GM23338 (cell line): ENCODE data around the gene RSU1. TPM values are rescaled to one million over a fixed set of nuclear protein-coding genes. Genes with fewer than 3 reads are reported as not detected.

Experiments
- ATAC-seq: fragments of 200-7000 bp; cut with Tn5 transposase; 3 replicates; pipeline ENCODE4 v1.9.1; 2020
- DNase-seq: peaks from one replicate; pipeline ENCODE4 v3.0.0-alpha.2; 2015; ENCODE audit warnings: low spot score
- H2AFZ ChIP-seq: fragments of 200-600 bp; sonication (generic); 2 replicates; pipeline ENCODE4 v1.8.0; 2016; ENCODE audit warnings: antibody characterized with exemption, mild to moderate bottlenecking, moderate library complexity
- H3F3A ChIP-seq: fragments of 200-600 bp; sonication (generic); replicated peaks from 2 replicates; pipeline ENCODE4 v1.8.0; 2017; ENCODE audit warnings: antibody characterized with exemption, mixed run types, low read depth
- H3K27ac ChIP-seq: fragments of 200-600 bp; sonication (generic); 2 replicates; pipeline ENCODE4 v1.6.1; 2016; ENCODE audit warnings: low read depth
- H3K27me3 ChIP-seq: fragments of 200-600 bp; sonication (generic); 2 replicates; pipeline ENCODE4 v1.8.0; 2016; ENCODE audit warnings: mild to moderate bottlenecking, mixed run types, moderate library complexity; ENCODE audit not compliant: insufficient read depth
- H3K36me3 ChIP-seq: fragments of 200-600 bp; sonication (generic); 2 replicates; pipeline ENCODE4 v1.8.0; 2016; ENCODE audit warnings: mild to moderate bottlenecking; ENCODE audit not compliant: insufficient read depth
- H3K4me1 ChIP-seq: fragments of 200-600 bp; sonication (generic); 2 replicates; pipeline ENCODE4 v1.8.0; 2016; ENCODE audit warnings: mild to moderate bottlenecking, moderate library complexity; ENCODE audit not compliant: insufficient read depth
- H3K4me2 ChIP-seq: fragments of 200-600 bp; sonication (generic); 2 replicates; pipeline ENCODE4 v1.7.1; 2017; ENCODE audit warnings: mixed run types
- H3K4me3 ChIP-seq: fragments of 200-600 bp; sonication (generic); 2 replicates; pipeline ENCODE4 v1.6.1; 2016; ENCODE audit warnings: mixed run types
- H3K79me2 ChIP-seq: fragments of 200-600 bp; sonication (generic); replicated peaks from 2 replicates; pipeline ENCODE4 v1.8.0; 2017; ENCODE audit warnings: mild to moderate bottlenecking; ENCODE audit not compliant: insufficient read depth
- H3K9me2 ChIP-seq: fragments of 200-600 bp; sonication (generic); 2 replicates; pipeline ENCODE4 v1.8.0; 2017; ENCODE audit not compliant: insufficient read depth
- H4K20me1 ChIP-seq: fragments of 200-600 bp; sonication (generic); replicated peaks from 2 replicates; pipeline ENCODE4 v1.8.0; 2017; ENCODE audit warnings: mild to moderate bottlenecking; ENCODE audit not compliant: insufficient read depth
- H3K27ac Mint-ChIP-seq: 2 replicates; pipeline ENCODE4 v1.8.0; 2020; ENCODE audit warnings: inconsistent platforms, mild to moderate bottlenecking, moderate library complexity, mixed read lengths
- H3K27me3 Mint-ChIP-seq: 3 replicates; pipeline ENCODE4 v1.8.0; 2022; ENCODE audit warnings: low read depth, mild to moderate bottlenecking, moderate library complexity, mixed read lengths, inconsistent platforms; ENCODE audit not compliant: insufficient read depth, poor library complexity
- H3K36me3 Mint-ChIP-seq: 3 replicates; pipeline ENCODE4 v1.8.0; 2021; ENCODE audit warnings: low read depth, mild to moderate bottlenecking, inconsistent platforms, moderate library complexity, mixed read lengths
- H3K4me1 Mint-ChIP-seq: 3 replicates; pipeline ENCODE4 v1.8.0; 2020; ENCODE audit warnings: mild to moderate bottlenecking, inconsistent platforms, mixed read lengths
- H3K4me3 Mint-ChIP-seq: 3 replicates; pipeline ENCODE4 v1.8.0; 2021; ENCODE audit warnings: moderate library complexity, mild to moderate bottlenecking, inconsistent platforms, mixed read lengths
- H3K9me3 Mint-ChIP-seq: 3 replicates; pipeline ENCODE4 v1.8.0; 2020; ENCODE audit warnings: moderate library complexity, mild to moderate bottlenecking, inconsistent platforms, mixed read lengths
- CREB1 ChIP-seq: fragments of 250-450 bp; sonication (Bioruptor Pico); IDR thresholded peaks from 2 replicates; pipeline ENCODE4 v1.5.0; 2020; ENCODE audit warnings: low read depth, mild to moderate bottlenecking, moderate library complexity
- CTCF ChIP-seq, 2 experiments: fragments of 200-600 bp in 1 of 2; sonication (generic) in 1 of 2; conservative IDR thresholded peaks; 2 replicates each; pipeline versions ENCODE4 v1.5.1 to v1.6.1; 2016 to 2017; ENCODE audit warnings: antibody characterized with exemption in 2 of 2, low read depth in 2 of 2, mild to moderate bottlenecking in 2 of 2, moderate library complexity in 1 of 2
- ETS1 ChIP-seq: IDR thresholded peaks from 2 replicates; pipeline ENCODE4 v1.6.1; 2016; ENCODE audit warnings: antibody characterized with exemption
- EZH2 ChIP-seq: fragments of 200-600 bp; sonication (generic); IDR thresholded peaks from one replicate; pipeline ENCODE4 v1.8.0; 2017; ENCODE audit warnings: antibody characterized with exemption, mild to moderate bottlenecking, low read depth; ENCODE audit not compliant: unreplicated experiment
- EZH2phosphoT487 ChIP-seq: fragments of 200-600 bp; sonication (generic); IDR thresholded peaks from one replicate; pipeline ENCODE4 v1.8.1; 2018; ENCODE audit warnings: antibody characterized with exemption; ENCODE audit not compliant: unreplicated experiment
- NANOG ChIP-seq: IDR thresholded peaks from 2 replicates; pipeline ENCODE4 v1.6.1; 2016; ENCODE audit warnings: antibody characterized with exemption, borderline replicate concordance
- POLR2AphosphoS5 ChIP-seq: IDR thresholded peaks from 2 replicates; pipeline ENCODE4 v1.6.1; 2016; ENCODE audit warnings: antibody characterized with exemption, low read depth
- REST ChIP-seq: IDR thresholded peaks from one replicate; pipeline ENCODE4 v1.6.1; 2018; ENCODE audit warnings: antibody characterized with exemption; ENCODE audit not compliant: unreplicated experiment
- STAT1 ChIP-seq: IDR thresholded peaks from one replicate; pipeline ENCODE4 v1.6.1; 2016; ENCODE audit warnings: antibody characterized with exemption; ENCODE audit not compliant: unreplicated experiment
- ZNF114 ChIP-seq: fragments of 250-450 bp; sonication (Bioruptor Pico); IDR thresholded peaks from 2 replicates; pipeline ENCODE4 v1.5.0; 2020; ENCODE audit warnings: mild to moderate bottlenecking, moderate library complexity
- ZNF331 ChIP-seq: fragments of 250-450 bp; sonication (Bioruptor Pico); IDR thresholded peaks from 2 replicates; pipeline ENCODE4 v1.5.0; 2020; ENCODE audit warnings: low read depth, mild to moderate bottlenecking, moderate library complexity
- ZNF462 ChIP-seq: fragments of 250-450 bp; sonication (Bioruptor Pico); IDR thresholded peaks from 2 replicates; pipeline ENCODE4 v1.5.0; 2020; ENCODE audit warnings: mild to moderate bottlenecking, moderate library complexity
- polyA plus RNA-seq: library from polyadenylated mRNA; unstranded; fragments of >200 nt; fragmentation: Nextera tagmentation; extraction: Ambion mirVana; gene quantifications from 2 replicates; pipeline ENCODE4 v1.2.1, GENCODE V29; 2016
- total RNA-seq: library from RNA; depleted of rRNA; stranded (reverse); fragments of >200 nt; shearing (Covaris generic); gene quantifications from 2 replicates; pipeline ENCODE4 v1.2.3, GENCODE V29; 2014

RSU1 gene
- total and polyA plus RNA-seq, 2 experiments from 2014 or later: 62.7 to 96.2 TPM

- no peak for TF ChIP-seq ETS1
Observed at GRCh38 chr10:16794005-16794404, 23.2 kb downstream of the RSU1 start (continued).

- Mint-ChIP-seq H3K27me3 (no peaks in the 10 kb centered on the region), H3K4me1 (no peaks in the 10 kb centered on the region; the same call in 2 of the 3 replicates), H3K9me3 (peaks cover 3% of the 10 kb centered on the region; the same call in 2 of the 3 replicates), H3K4me3 (no peak overlapping the region), H3K27ac (no peak overlapping the region), H3K36me3 (peaks cover 14% of the 10 kb centered on the region)
- Histone ChIP-seq H3K9me2 (no peaks in the 10 kb centered on the region), H3K4me1 (no peaks in the 10 kb centered on the region; the same call in 1 of the 2 replicates), H3K4me3 (no peak overlapping the region), H3K27ac (no peak overlapping the region), H3K4me2 (no peak overlapping the region), H3K79me2 (peaks cover 61% of the 10 kb centered on the region), H3K27me3 (no peaks in the 10 kb centered on the region), H4K20me1 (0 out of 2 replicates have a peak, but pooled peaks cover 9% of the 10 kb centered on the region), H3K36me3 (peaks cover 4% of the 10 kb centered on the region; the same call in 1 of the 2 replicates), H3F3A (no peaks in the 10 kb centered on the region), H2AFZ (no peak overlapping the region)
- ATAC-seq: no peak
- DNase-seq: no peak
- TF ChIP-seq EZH2phosphoT487 (no peak), POLR2AphosphoS5 (no peak), ETS1 (no peak), ZNF114 (CRISPR knock-in tag) (no peak), CTCF (conservative IDR thresholded peaks at IDR 0.05; ENCODE audit: low read depth in 2 of 2) (no peak), NANOG (no peak), REST (no peak), STAT1 (no peak), CREB1 (no peak), ZNF462 (CRISPR knock-in tag) (no peak), EZH2 (no peak), ZNF331 (no peak)
Observed at GRCh38 chr10:16792675-16793074, 24.5 kb downstream of the RSU1 start.
